Glomerular endothelial cell (primary cell): ENCODE results near the gene ING4. TPM values are rescaled to one million over a fixed set of nuclear protein-coding genes. Genes with fewer than 3 reads are reported as not detected.

Source experiments
- DNase-seq: peaks from one replicate; pipeline ENCODE4 v3.0.0-alpha.2; 2011; ENCODE audit warnings: low read depth, low spot score; ENCODE audit errors: extremely low read depth
- total RNA-seq: library from RNA; depleted of rRNA; stranded (reverse); fragments of >200 nt; gene quantifications from 2 replicates; pipeline ENCODE4 v1.2.3, GENCODE V29; 2015

Gene ING4
- total RNA-seq, 1 donor from 2014 or later = 55.1 TPM

- DNase-seq = no peak
Measured at GRCh38 chr12:6640497-6640896, 22.4 kb downstream of the ING4 start.

- peak; percentile 47 for DNase-seq
Measured at GRCh38 chr12:6639151-6639801, 23.6 kb downstream of the ING4 start.

GRCh38 chr12:6638305-6638704 is 24.6 kb downstream of the ING4 start:
- no peak for DNase-seq

- no peak for DNase-seq
Measured at GRCh38 chr12:6635856-6636531, 26.9 kb downstream of the ING4 start, which contains the start of gene LPAR5. TSS of gene LPAR5 (minus strand) at chr12:6635959. CDS start at chr12:6621248, 14,711 bp downstream.

GRCh38 chr12:6635375-6635855 is 27.5 kb downstream of the ING4 start:
- DNase-seq = no peak

- DNase-seq = no peak
Measured at GRCh38 chr12:6632026-6632983, 30.6 kb downstream of the ING4 start.

GRCh38 chr12:6631549-6631961 is 31.4 kb downstream of the ING4 start:
- DNase-seq = no peak

- DNase-seq = no peak
Measured at GRCh38 chr12:6630736-6631135, 32.2 kb downstream of the ING4 start.

- no peak for DNase-seq
Measured at GRCh38 chr12:6627616-6628015, 35.3 kb downstream of the ING4 start.

- no peak for DNase-seq
Measured at GRCh38 chr12:6626654-6627283, 36.1 kb downstream of the ING4 start.

GRCh38 chr12:6620885-6621274 is 42.0 kb downstream of the ING4 start:
- no peak for DNase-seq

- DNase-seq = no peak
Measured at GRCh38 chr12:6620137-6620884, 42.6 kb downstream of the ING4 start.

- DNase-seq = no peak
Measured at GRCh38 chr12:6618483-6619225, 44.3 kb downstream of the ING4 start.

- no peak for DNase-seq
Measured at GRCh38 chr12:6615802-6616201, 47.1 kb downstream of the ING4 start.

GRCh38 chr12:6614513-6615172 is 48.3 kb downstream of the ING4 start:
- DNase-seq = no peak

- DNase-seq = peak; percentile 45
Measured at GRCh38 chr12:6613776-6614512, 49.0 kb downstream of the ING4 start.

GRCh38 chr12:6613015-6613775 is 49.7 kb downstream of the ING4 start:
- DNase-seq = no peak
